ENCODE measurements around the gene PPAT.
"Not testable (repeated sequence)": the region's sequence is repeated elsewhere in the genome, so short reads cannot be mapped to it uniquely, and the experiment has no call there.

Gene PPAT

DNA sequence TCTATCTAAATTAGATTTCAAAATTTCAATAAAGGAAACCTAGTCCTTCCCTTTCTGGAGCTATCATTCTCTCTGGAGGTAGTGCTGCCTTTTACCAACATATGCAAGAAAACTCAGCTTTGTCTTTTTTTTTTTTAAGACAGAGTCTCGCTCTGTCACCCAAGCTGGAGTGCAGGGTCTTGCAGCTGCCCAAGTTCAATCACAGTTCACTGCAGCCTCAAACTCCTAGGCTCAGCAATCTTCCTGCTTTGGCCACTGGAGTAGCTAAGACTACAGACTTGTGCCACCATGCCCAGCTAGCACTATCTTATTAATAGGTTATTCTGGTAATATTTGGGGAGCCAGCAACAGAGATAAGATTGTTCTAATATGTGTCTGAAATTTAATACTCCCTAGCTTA is 60.5 kb downstream of the PPAT start:
- DNase-seq = no peak

DNA sequence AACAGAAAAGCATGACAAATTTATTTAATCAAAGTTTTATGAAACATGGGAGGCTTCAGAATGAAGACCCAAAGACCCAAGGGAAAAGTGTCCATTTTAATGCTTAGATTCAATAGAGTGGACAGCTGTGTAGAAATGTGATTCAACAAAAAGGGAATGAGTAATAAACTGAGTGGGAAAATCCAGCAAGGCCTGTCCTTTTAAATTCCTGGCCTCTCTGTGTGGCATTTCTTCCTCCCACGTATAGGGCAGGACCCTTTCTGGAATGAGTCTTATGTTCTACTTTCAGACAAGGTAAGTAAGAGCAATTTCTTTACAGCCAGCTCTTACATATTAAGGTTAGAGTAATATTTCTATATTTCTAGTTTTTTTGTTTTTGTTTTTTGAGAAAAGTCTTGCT is 62.6 kb downstream of the PPAT start:
- no peak for DNase-seq

DNA sequence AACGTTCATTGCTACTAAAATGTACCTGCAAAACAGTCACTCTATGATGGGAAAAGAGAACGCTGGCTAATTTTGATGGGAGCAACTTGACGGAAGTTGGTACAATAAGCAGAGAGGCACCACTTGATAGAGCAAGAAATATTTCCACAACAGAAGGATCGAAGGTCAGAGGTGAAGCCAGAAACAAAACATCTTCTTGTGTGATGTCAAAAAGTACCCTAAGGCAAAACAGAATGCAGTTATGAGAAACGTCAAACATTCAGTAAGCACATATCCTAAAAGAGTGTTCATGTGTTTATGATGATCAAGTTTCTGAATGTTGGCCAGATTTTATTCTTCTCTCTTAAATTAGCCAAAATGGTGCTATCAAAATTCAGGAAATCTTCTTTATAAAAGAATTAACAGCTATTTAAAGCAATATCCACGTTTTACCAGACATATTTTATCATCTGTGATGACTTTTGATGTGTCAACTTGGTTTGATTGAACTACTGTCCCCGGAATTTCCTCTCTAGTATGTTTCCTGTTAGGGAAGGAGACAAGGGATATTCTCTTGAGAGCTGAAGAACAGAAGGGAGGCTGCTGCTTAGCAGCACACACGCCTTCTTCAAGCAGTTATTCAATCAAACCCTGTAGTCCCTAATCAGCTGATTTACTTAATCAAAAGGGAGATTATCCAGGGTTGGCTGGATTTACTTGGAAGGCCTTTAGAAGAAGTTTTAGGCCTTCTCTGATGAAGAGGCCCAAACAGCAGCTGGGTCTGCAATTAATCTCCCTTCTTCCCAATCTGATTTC is 63.8 kb downstream of the PPAT start:
- no peak for DNase-seq

DNA sequence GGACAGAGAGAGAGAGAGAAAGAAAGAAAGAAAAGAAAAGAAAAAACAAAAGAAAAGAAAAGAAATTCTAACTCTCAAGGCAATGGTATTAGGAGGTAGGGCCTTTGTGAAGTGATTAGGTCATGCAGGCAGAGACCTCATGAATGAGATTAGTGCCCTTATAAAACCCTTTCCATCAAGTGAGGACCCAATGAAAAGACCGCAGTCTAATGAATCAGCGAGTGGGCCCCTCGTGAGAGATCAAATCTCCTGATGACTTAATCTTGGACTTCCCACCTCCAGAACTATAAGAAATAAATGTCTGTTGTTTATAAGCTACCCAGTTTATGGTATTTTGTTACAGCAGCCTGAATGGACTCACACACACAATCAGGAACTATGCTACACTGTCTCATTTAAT is 65.0 kb downstream of the PPAT start:
- no peak for DNase-seq

DNA sequence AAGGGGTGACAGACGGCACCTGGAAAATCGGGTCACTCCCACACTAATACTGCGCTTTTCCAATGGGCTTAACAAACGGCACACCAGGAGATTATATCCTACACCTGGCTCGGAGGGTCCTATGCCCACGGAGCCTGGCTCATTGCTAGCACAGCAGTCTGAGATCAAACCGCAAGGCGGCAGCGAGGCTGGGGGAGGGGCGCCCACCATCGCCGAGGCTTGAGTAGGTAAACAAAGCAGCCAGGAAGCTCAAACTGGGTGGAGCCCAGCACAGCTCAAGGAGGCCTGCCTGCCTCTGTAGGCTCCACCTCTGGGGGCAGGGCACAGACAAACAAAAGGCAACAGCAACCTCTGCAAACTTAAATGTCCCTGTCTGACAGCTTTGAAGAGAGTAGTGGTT is 72.4 kb downstream of the PPAT start:
- DNase-seq = not testable (repeated sequence)

DNA sequence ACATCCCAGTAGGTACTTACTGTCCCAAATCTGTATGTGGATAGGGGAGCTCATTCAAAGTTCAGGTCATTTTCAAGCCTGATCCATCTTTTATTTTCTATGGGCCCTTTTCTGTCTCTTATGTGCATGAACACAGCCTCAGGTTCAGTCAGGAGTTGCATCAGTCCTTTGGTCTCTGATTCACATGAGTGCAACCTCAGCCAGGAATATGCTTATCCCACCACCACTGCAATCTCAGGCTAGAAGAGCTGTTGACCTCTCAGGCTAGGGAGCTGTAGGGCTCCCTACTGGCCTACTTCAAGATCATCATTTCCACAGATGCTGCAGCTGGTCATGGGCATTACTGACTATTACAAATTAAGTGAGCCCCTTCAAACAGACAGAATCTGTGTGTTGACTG is 75.3 kb downstream of the PPAT start:
- DNase-seq = no peak

DNA sequence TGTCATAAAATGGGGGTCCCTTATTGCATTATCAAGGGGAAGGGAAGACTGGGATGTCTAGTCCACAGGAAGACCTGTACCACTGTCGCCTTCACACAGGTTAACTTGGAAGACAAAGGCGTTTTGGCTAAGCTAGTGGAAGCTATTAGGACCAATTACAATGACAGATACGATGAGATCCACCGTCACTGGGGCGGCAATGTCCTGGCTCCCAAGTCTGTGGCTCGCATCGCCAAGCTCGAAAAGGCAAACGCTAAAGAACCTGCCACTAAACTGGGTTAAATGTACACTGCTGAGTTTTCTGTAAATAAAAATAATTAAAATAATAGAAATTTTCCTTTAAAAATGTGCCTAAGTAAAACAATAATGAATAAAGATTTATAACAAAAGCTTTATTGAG is 78.8 kb downstream of the PPAT start:
- no peak for DNase-seq

DNA sequence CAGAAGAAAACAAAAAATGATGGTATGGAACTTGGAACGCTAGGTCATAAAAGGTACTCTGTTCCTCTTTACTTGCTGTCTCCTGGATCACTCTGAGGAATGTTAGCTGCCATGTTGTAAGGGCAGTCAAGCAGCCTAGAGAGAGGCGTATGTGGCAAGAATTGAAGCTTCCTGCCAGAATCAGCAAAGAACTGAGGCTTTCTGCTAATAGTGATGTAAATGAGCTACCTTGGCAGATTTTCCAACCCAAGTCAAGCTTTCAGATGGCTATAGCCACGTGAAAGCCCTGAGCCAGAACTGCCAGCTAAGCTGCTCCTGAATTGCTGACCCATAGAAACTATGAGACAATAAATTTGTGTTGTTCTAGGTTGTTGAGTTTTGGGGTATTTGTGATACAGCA is 86.8 kb downstream of the PPAT start:
- DNase-seq = no peak

DNA sequence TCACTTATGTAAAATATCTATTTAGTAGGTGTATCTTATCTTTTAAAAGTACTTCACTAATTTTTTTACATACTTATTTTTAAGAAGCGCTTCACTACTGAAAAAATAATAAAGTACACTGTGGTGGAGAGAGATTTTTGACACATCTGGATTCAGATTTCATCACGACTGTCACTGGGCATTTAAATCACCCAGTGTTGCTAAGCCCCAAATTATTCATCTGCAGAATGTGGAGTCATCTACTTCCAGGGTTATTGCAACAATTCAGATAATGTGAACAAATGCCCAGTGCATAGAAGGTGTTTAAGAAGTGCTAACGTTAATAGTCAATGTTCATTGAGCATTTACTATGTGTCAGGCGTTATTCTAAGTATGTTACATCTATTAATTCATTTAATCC is 90.0 kb downstream of the PPAT start:
- no peak for DNase-seq

All from NCI-H345 (cell line).